IgD-negative memory B cell (primary cell): Measurements from ENCODE around the gene RIMBP2. TPM values are rescaled to one million over a fixed set of nuclear protein-coding genes. Genes with fewer than 3 reads are reported as not detected.

Experiments
- H3K27ac Mint-ChIP-seq, 3 donors: one replicate each; pipeline ENCODE4 v1.8.0; 2020 to 2022; ENCODE audit warnings: mild to moderate bottlenecking in 3 of 3, mixed read lengths in 3 of 3, moderate library complexity in 1 of 3
- H3K27me3 Mint-ChIP-seq: one replicate; pipeline ENCODE4 v1.8.0; 2021; ENCODE audit warnings: mixed read lengths
- H3K36me3 Mint-ChIP-seq: one replicate; pipeline ENCODE4 v1.8.0; 2020; ENCODE audit warnings: mild to moderate bottlenecking, mixed read lengths
- H3K4me1 Mint-ChIP-seq, 3 donors: one replicate each; pipeline ENCODE4 v1.8.0; 2020 to 2022; ENCODE audit warnings: mixed read lengths in 3 of 3, mild to moderate bottlenecking in 1 of 3
- H3K4me3 Mint-ChIP-seq, 4 donors: one replicate each; pipeline ENCODE4 v1.8.0; 2020 to 2022; ENCODE audit warnings: mild to moderate bottlenecking in 4 of 4, mixed read lengths in 4 of 4, moderate library complexity in 3 of 4
- H3K9me3 Mint-ChIP-seq, 3 donors: one replicate each; pipeline ENCODE4 v1.8.0; 2020 to 2021; ENCODE audit warnings: mixed read lengths in 3 of 3, mild to moderate bottlenecking in 1 of 3
- polyA plus RNA-seq: library from polyadenylated mRNA; unstranded; fragments of 300-500 nt; fragmentation: Illumina TruSeq; gene quantifications from one replicate; pipeline ENCODE4 v1.2.3, GENCODE V29; 2021

Gene RIMBP2
- polyA plus RNA-seq, 1 donor from 2014 or later: not detected

GRCh38 chr12:130687190-130687589 is 28.9 kb downstream of the RIMBP2 start:
- no peak overlapping the region for H3K4me3 Mint-ChIP-seq
- peaks cover 5% of the 10 kb centered on the region for H3K27me3 Mint-ChIP-seq
- H3K9me3 Mint-ChIP-seq: peaks cover 0 to 3% (median 0%) of the 10 kb centered on the region in 3 donors
- H3K36me3 Mint-ChIP-seq: no peaks in the 10 kb centered on the region
- H3K27ac Mint-ChIP-seq: no peak overlapping the region
- no peaks in the 10 kb centered on the region for H3K4me1 Mint-ChIP-seq

- peaks cover 5% of the 10 kb centered on the region for H3K27me3 Mint-ChIP-seq
- no peaks in the 10 kb centered on the region for H3K36me3 Mint-ChIP-seq
- H3K9me3 Mint-ChIP-seq: no peaks in the 10 kb centered on the region
- no peak overlapping the region for H3K27ac Mint-ChIP-seq
- no peaks in the 10 kb centered on the region for H3K4me1 Mint-ChIP-seq
- no peak overlapping the region for H3K4me3 Mint-ChIP-seq
These were observed 29.5 kb downstream of the RIMBP2 start for GRCh38 chr12:130686511-130686991.

DNA sequence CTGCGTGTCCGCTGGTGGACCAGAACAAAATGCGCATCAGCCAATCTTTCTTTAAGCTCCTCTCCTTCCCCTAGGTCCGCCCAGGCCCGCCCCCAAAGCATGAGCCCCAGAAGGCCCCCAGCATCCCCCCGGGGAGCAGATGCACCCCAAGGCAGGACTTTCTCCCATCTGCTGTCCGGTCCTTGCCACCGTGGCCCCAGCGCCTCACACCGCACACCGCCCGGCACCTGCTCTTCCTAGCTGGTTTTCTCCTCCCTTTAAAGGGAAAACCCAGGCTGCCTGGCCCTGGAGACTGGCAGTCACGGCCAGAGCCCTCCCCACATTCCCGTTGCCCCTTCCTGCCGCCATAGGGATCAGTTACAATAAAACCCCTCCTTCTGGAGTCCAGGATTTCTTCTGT is 30.2 kb downstream of the RIMBP2 start:
- H3K9me3 Mint-ChIP-seq: no peaks in the 10 kb centered on the region
- H3K4me3 Mint-ChIP-seq: no peak overlapping the region
- no peaks in the 10 kb centered on the region for H3K36me3 Mint-ChIP-seq

GRCh38 chr12:130685250-130685787 is 30.8 kb downstream of the RIMBP2 start:
- no peaks in the 10 kb centered on the region for H3K4me1 Mint-ChIP-seq
- no peaks in the 10 kb centered on the region for H3K36me3 Mint-ChIP-seq
- no peak overlapping the region for H3K4me3 Mint-ChIP-seq

More for the DNA sequence above, 30.2 kb downstream of the RIMBP2 start:
- Mint-ChIP-seq H3K27me3 (peaks cover 5% of the 10 kb centered on the region), H3K27ac (no peak overlapping the region), H3K4me1 (no peaks in the 10 kb centered on the region)

DNA sequence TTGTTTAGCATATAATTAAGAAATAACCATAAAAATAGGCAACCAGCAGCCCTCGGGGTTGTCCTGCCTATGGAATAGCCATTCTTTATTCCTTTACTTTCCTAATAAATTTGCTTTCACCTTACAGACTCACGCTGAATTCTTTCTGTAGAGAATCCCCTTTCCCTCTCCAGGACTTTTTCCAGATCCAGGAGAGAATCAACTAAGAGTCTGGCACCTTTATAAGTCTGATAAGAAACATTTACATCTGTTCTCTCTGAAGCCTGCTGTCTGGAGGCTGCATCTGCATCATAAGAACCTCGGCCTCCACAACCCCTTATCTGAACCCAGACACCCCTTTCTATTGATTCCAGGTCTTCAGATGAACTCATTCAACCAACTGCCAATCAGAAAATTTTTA is 32.3 kb downstream of the RIMBP2 start:
- H3K4me1 Mint-ChIP-seq: no peaks in the 10 kb centered on the region
- no peaks in the 10 kb centered on the region for H3K9me3 Mint-ChIP-seq
- no peak overlapping the region for H3K27ac Mint-ChIP-seq
- no peaks in the 10 kb centered on the region for H3K36me3 Mint-ChIP-seq
- H3K4me3 Mint-ChIP-seq: no peak overlapping the region
- H3K27me3 Mint-ChIP-seq: peaks cover 5% of the 10 kb centered on the region

More at GRCh38 chr12:130685250-130685787, 30.8 kb downstream of the RIMBP2 start:
- H3K9me3 Mint-ChIP-seq: no peaks in the 10 kb centered on the region
- peaks cover 5% of the 10 kb centered on the region for H3K27me3 Mint-ChIP-seq
- H3K27ac Mint-ChIP-seq: no peak overlapping the region

DNA sequence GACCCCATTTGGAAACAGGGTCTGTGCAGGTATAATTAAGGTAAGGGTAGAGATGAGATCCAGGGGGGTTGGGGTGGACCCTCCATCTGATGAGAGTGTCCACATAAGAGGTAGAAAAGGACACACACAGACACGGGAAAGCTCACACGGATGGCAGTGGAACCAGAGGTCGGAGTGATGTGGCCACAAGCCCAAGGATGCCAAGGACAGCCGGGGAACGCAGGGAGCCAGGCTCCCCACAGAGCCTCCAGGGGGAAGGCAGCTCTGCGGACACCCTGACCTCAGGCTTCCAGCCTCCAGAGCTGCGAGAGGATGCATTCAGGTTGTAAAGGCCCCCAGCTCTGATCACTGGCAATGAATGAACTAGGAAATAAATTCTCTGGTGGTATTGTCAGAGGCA is 33.0 kb downstream of the RIMBP2 start:
- Mint-ChIP-seq H3K36me3 (no peaks in the 10 kb centered on the region), H3K27me3 (peaks cover 5% of the 10 kb centered on the region), H3K4me1 (no peaks in the 10 kb centered on the region), H3K9me3 (no peaks in the 10 kb centered on the region), H3K27ac (no peak overlapping the region), H3K4me3 (peak overlapping the region in 1 of 4 donors; percentile 28)

DNA sequence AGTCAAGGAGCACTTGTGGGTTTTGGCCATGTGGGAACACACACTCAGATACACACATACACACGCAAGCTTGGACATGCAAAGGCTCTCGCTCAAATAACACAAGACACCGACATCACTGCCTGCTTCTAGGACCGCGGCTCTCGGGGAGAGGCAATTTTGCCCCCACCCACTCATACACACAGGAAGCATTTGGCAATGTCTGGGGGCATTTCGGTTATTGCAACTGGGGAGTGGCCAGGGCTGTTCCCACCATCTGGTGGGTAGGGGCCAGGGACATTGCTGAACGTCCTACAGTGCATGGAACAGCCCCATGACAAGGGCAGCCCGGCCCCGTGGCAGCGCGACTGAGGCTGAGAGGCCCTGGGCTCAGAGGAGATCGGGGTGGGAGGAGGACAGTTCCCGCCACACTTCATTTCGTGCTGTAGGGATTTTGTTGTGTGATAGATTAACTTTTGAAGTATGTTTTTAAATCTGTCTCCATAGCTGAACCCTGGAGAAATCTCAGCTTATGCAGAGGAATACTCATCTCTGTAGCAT is 35.6 kb downstream of the RIMBP2 start:
- H3K4me1 Mint-ChIP-seq: no peaks in the 10 kb centered on the region
- no peak overlapping the region for H3K27ac Mint-ChIP-seq
- peaks cover 5% of the 10 kb centered on the region for H3K27me3 Mint-ChIP-seq
- no peak overlapping the region for H3K4me3 Mint-ChIP-seq
- no peaks in the 10 kb centered on the region for H3K36me3 Mint-ChIP-seq
- H3K9me3 Mint-ChIP-seq: peaks cover 0 to 6% (median 0%) of the 10 kb centered on the region in 3 donors

GRCh38 chr12:130677957-130678558 is 38.0 kb downstream of the RIMBP2 start:
- no peaks in the 10 kb centered on the region for H3K4me1 Mint-ChIP-seq
- H3K36me3 Mint-ChIP-seq: no peaks in the 10 kb centered on the region
- peaks cover 2% of the 10 kb centered on the region for H3K27me3 Mint-ChIP-seq
- peaks cover 0 to 6% (median 0%) of the 10 kb centered on the region in 3 donors for H3K9me3 Mint-ChIP-seq
- H3K27ac Mint-ChIP-seq: no peak overlapping the region
- no peak overlapping the region for H3K4me3 Mint-ChIP-seq

DNA sequence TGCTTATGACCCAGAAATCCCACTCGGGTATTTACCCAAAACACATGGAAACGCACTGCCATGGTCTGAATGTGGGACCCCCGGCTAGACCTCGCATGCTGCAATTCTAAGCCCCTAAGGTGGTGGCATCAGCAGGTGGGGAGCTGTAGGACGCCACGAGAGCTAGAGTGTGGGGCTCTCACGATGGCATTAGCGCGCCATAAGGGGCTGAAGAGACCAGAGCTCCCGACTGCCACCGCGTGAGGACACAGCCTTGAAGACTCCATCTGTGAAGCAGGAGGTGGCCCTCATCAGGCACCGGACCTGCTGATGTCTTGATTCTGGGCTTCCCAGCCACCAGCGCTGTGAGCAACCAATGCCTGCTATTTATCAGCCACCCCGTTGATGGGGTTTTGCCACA is 40.3 kb downstream of the RIMBP2 start:
- Mint-ChIP-seq H3K4me1 (no peaks in the 10 kb centered on the region), H3K9me3 (peaks cover 0 to 9% (median 2%) of the 10 kb centered on the region in 3 donors), H3K27me3 (peaks cover 2% of the 10 kb centered on the region), H3K27ac (no peak overlapping the region), H3K36me3 (no peaks in the 10 kb centered on the region), H3K4me3 (no peak overlapping the region)

- H3K4me1 Mint-ChIP-seq: no peaks in the 10 kb centered on the region
These were observed 41.0 kb downstream of the RIMBP2 start for GRCh38 chr12:130675121-130675520.

DNA sequence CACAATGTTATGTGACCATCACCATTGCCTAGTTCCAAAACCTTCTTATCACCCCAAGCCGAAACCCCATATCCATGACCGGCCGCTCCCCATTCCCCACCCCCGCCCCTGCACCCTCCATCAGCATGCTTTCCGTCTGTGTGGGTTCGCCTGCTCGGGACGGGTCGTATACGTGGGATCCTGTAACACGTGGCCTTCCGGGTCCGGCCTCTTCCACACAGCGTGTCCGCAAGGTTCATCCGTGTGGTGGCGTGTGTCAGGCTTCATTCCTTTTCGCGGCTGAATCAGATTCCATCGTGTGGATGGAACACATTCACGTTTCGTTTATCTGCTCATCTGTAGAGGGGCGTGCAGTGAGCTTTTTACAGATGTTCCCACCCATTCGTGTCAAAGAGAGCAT is 41.4 kb downstream of the RIMBP2 start:
- Mint-ChIP-seq H3K27ac (no peak overlapping the region), H3K27me3 (peaks cover 2% of the 10 kb centered on the region), H3K36me3 (no peaks in the 10 kb centered on the region), H3K9me3 (peaks cover 0 to 9% (median 2%) of the 10 kb centered on the region in 3 donors), H3K4me1 (no peaks in the 10 kb centered on the region), H3K4me3 (no peak overlapping the region)

More at GRCh38 chr12:130675121-130675520, 41.0 kb downstream of the RIMBP2 start:
- H3K27me3 Mint-ChIP-seq: peaks cover 2% of the 10 kb centered on the region
- H3K4me3 Mint-ChIP-seq: no peak overlapping the region
- no peak overlapping the region for H3K27ac Mint-ChIP-seq
- no peaks in the 10 kb centered on the region for H3K36me3 Mint-ChIP-seq
- H3K9me3 Mint-ChIP-seq: peaks cover 0 to 9% (median 2%) of the 10 kb centered on the region in 3 donors

DNA sequence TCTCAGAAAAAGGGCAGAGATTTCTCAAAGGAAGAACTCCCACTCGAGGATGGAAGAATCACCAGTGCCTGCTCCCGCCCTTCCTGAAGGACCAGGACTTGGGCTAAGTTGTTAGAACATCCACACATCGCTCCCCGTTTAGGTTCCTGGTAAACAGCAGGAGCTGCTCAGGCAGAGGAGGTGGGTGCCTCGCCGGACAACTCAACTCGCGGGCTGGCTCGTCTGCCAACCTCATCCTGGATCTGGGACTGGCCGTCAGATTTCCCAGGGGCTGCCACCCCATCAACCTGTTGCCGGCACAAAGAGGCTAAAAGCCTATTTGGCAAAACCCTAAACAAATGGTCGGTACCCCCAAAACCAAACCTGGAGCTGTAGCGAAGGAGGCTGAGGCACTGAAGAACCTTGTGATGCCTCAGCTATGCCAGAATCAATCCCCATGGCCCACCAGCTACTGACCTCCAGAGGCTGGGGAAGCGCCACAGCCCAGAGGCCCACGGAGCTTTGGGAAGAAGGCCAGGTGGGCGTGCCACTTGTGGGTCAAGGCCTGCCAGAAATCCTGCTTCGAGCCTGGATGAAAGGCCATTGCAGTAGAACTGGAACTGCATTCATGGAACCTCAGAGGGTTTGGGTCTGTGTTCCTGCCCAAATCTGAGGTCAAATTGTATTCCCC is 42.9 kb downstream of the RIMBP2 start:
- H3K27me3 Mint-ChIP-seq: peaks cover 2% of the 10 kb centered on the region
- no peak overlapping the region for H3K27ac Mint-ChIP-seq
- H3K4me3 Mint-ChIP-seq: no peak overlapping the region
- H3K4me1 Mint-ChIP-seq: no peaks in the 10 kb centered on the region
- H3K9me3 Mint-ChIP-seq: peaks cover 0 to 11% (median 5%) of the 10 kb centered on the region in 3 donors
- no peaks in the 10 kb centered on the region for H3K36me3 Mint-ChIP-seq

DNA sequence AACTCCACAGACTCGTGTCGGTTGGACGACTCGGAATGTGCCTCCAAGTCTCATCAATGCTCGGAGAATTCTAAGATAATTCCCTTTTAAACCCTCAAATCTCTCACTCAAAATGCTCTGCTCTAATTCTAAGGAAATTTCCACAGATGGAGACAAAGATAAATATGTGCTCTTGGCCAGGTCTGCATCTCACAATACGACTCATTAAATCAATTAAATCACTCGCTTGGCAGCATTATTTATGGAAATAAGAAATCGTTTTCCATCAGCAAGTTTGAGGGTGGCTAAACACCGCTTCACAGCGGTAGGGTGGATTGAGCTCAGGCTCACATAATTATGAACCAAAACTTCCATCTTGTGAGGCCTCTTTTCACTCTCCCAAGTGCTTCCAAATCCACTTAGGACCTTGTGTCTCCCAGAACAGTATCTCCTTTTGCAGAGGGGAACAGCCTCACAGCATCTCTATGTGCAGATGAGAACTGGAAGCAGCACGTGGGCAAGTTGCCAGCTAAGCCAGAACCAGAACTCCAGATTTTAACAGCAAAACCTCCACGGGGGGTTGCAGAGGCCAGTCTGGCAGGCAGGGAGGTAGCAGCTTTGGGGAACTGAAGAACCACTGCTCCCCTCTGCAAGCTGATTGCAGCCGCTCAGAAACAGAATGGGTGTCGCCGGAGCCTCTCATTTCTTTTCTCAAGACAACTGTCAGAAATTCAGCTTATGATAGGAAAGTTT is 43.8 kb downstream of the RIMBP2 start:
- Mint-ChIP-seq H3K4me1 (no peaks in the 10 kb centered on the region), H3K4me3 (no peak overlapping the region), H3K27ac (no peak overlapping the region), H3K9me3 (peaks cover 1 to 15% (median 5%) of the 10 kb centered on the region in 3 donors), H3K36me3 (no peaks in the 10 kb centered on the region), H3K27me3 (peaks cover 2% of the 10 kb centered on the region)

GRCh38 chr12:130671556-130671955 is 44.5 kb downstream of the RIMBP2 start:
- no peak overlapping the region for H3K4me3 Mint-ChIP-seq
- H3K9me3 Mint-ChIP-seq: peaks cover 3 to 11% (median 5%) of the 10 kb centered on the region in 3 donors
- H3K36me3 Mint-ChIP-seq: no peaks in the 10 kb centered on the region
- no peaks in the 10 kb centered on the region for H3K4me1 Mint-ChIP-seq
- H3K27ac Mint-ChIP-seq: peak overlapping the region in 1 of 3 donors; percentile 35
- H3K27me3 Mint-ChIP-seq: peaks cover 2% of the 10 kb centered on the region

GRCh38 chr12:130669797-130670196 is 46.3 kb downstream of the RIMBP2 start:
- Mint-ChIP-seq H3K27me3 (peaks cover 2% of the 10 kb centered on the region), H3K4me3 (no peak overlapping the region), H3K27ac (no peak overlapping the region), H3K9me3 (peaks cover 5 to 15% (median 8%) of the 10 kb centered on the region in 3 donors), H3K36me3 (no peaks in the 10 kb centered on the region), H3K4me1 (no peaks in the 10 kb centered on the region)
